T follicular helper cell (primary cell): ENCODE data around the gene MTOR.

Experiments used
- DNase-seq: peaks from one replicate; pipeline ENCODE4 v3.0.0-alpha.2; 2020; ENCODE audit warnings: low read depth

MTOR gene

GRCh38 chr1:11061652-11062365 lies 200.5 kb downstream of the MTOR start:
- no peak for DNase-seq

- peak; percentile 84 for DNase-seq
Measured at GRCh38 chr1:11059968-11060830, 202.2 kb downstream of the MTOR start, which contains the start of gene SRM. Gene SRM, minus strand, starts transcription at chr1:11060018. Its CDS starts 75 bp downstream, at chr1:11059943.

GRCh38 chr1:11059155-11059967 lies 203.0 kb downstream of the MTOR start:
- no peak for DNase-seq

GRCh38 chr1:11058595-11059154 lies 203.7 kb downstream of the MTOR start:
- DNase-seq: no peak

GRCh38 chr1:11058026-11058425 lies 204.3 kb downstream of the MTOR start:
- no peak for DNase-seq

GRCh38 chr1:11057477-11057876 lies 204.9 kb downstream of the MTOR start:
- no peak for DNase-seq
